GM12878 (cell line): ENCODE data around the gene OR2Y1. TPM values are rescaled to one million over a fixed set of nuclear protein-coding genes. Genes with fewer than 3 reads are reported as not detected.

Experiments used
- ATAC-seq: fragments of 200-7000 bp; cut with Tn5 transposase; 3 replicates; pipeline ENCODE4 v1.9.1; 2020; ENCODE audit warnings: mild to moderate bottlenecking, moderate library complexity
- BruUV-seq: library from RNA; stranded (reverse); fragments of 400-500 nt; replicated peaks from 2 replicates; lab custom pipeline; 2021; lab: Mats Ljungman, UMichigan
- CTCF ChIA-PET: fragments of 300-600 bp; sonication (Branson Sonifier 250); formaldehyde crosslinking; extraction: SDS; loops from one replicate; lab custom pipeline; 2021; ENCODE audit warnings: inconsistent platforms; lab: Yijun Ruan, JAX
- POLR2A ChIA-PET: fragments of 350-600 bp; formaldehyde crosslinking; extraction: SDS; loops from one replicate; lab custom pipeline; 2021; ENCODE audit warnings: inconsistent platforms; lab: Charles Lee
- RAD21 ChIA-PET: fragments of 300-600 bp; sonication (Branson Sonifier 250); formaldehyde crosslinking; loops from one replicate; lab custom pipeline; 2023; ENCODE audit warnings: antibody characterized with exemption; ENCODE audit not compliant: unreplicated experiment; lab: Charles Lee
- SMC1A ChIA-PET: fragments of 300-600 bp; sonication (Branson Sonifier 250); formaldehyde crosslinking; loops from one replicate; lab custom pipeline; 2023; ENCODE audit not compliant: unreplicated experiment, uncharacterized antibody; lab: Charles Lee
- DNase-seq: peaks from one replicate; pipeline ENCODE4 v3.0.0-alpha.2; 2011; ENCODE audit warnings: low read depth, low spot score
- FAIRE-seq: peaks from 3 replicates; lab custom pipeline; 2011; peaks lifted over from hg19 to GRCh38; lab: Jason Lieb, UNC
- H2AFZ ChIP-seq: 2 replicates; pipeline ENCODE4 v1.6.0; 2011; ENCODE audit warnings: low read depth, low read length, control low read depth; ENCODE audit not compliant: control insufficient read depth
- H3K27ac ChIP-seq: 2 replicates; pipeline ENCODE4 v1.5.1; 2011; ENCODE audit warnings: control low read depth; ENCODE audit not compliant: control insufficient read depth, insufficient read depth
- H3K27me3 ChIP-seq, 2 experiments: replicated peaks in 1 of 2; 2 replicates each; pipeline versions ENCODE4 v1.6.0 to v1.6.1; 2011; ENCODE audit warnings: low read length in 1 of 2; ENCODE audit not compliant: control insufficient read depth in 2 of 2, insufficient read depth in 2 of 2
- H3K36me3 ChIP-seq, 2 experiments: 2 replicates each; pipeline ENCODE4 v1.5.1; 2011; ENCODE audit warnings: low read length in 1 of 2; ENCODE audit not compliant: control insufficient read depth in 2 of 2, insufficient read depth in 2 of 2
- H3K4me1 ChIP-seq: 2 replicates; pipeline ENCODE4 v1.6.1; 2011; ENCODE audit warnings: mild to moderate bottlenecking, low read length, moderate library complexity, mixed read lengths; ENCODE audit not compliant: control insufficient read depth, insufficient read depth
- H3K4me2 ChIP-seq: 2 replicates; pipeline ENCODE4 v1.6.0; 2011; ENCODE audit warnings: control low read depth; ENCODE audit not compliant: control insufficient read depth, insufficient read depth
- H3K4me3 ChIP-seq: fragments of 200-600 bp; sonication (generic); 2 replicates; pipeline ENCODE4 v1.5.1; 2016
- H3K79me2 ChIP-seq: 2 replicates; pipeline ENCODE4 v1.6.0; 2011; ENCODE audit warnings: low read length; ENCODE audit not compliant: control insufficient read depth, insufficient read depth
- H3K9ac ChIP-seq: 2 replicates; pipeline ENCODE4 v1.8.0; 2011; ENCODE audit warnings: low read length, control low read depth, mixed read lengths; ENCODE audit not compliant: control insufficient read depth, insufficient read depth
- H3K9me3 ChIP-seq: replicated peaks from 3 replicates; pipeline ENCODE4 v1.5.1; 2011; ENCODE audit warnings: mild to moderate bottlenecking, low read length; ENCODE audit not compliant: control insufficient read depth, insufficient read depth
- H4K20me1 ChIP-seq: 2 replicates; pipeline ENCODE4 v1.6.0; 2011; ENCODE audit not compliant: control insufficient read depth, insufficient read depth
- EGR1 ChIP-seq, 2 experiments: IDR thresholded peaks; 1 replicate in 1 of 2; 2 replicates in 1 of 2; pipeline ENCODE4 v1.6.1; 2011 to 2012; ENCODE audit warnings: low read depth in 2 of 2, low read length in 2 of 2, borderline replicate concordance in 1 of 2, mild to moderate bottlenecking in 1 of 2, moderate library complexity in 1 of 2
- GATAD2B ChIP-seq: fragments of 450-650 bp; conservative IDR thresholded peaks from 2 replicates; pipeline ENCODE4 v1.6.1; 2017; ENCODE audit warnings: low read depth, mild to moderate bottlenecking, moderate library complexity
- JUNB ChIP-seq: IDR thresholded peaks from 2 replicates; pipeline ENCODE4 v1.6.1; 2016; ENCODE audit warnings: antibody characterized with exemption, mild to moderate bottlenecking
- NFXL1 ChIP-seq: fragments of 450-650 bp; IDR thresholded peaks from 2 replicates; pipeline ENCODE4 v1.6.1; 2017; ENCODE audit warnings: antibody characterized with exemption, mild to moderate bottlenecking, borderline replicate concordance
- PML ChIP-seq: IDR thresholded peaks from 2 replicates; pipeline ENCODE4 v1.6.1; 2012; ENCODE audit warnings: low read length, inconsistent platforms
- RAD21 ChIP-seq: IDR thresholded peaks from 2 replicates; pipeline ENCODE4 v1.6.1; 2011; ENCODE audit warnings: mild to moderate bottlenecking, low read depth, low read length, moderate library complexity; ENCODE audit not compliant: insufficient read depth
- SUPT20H ChIP-seq: IDR thresholded peaks from 2 replicates; pipeline ENCODE4 v1.6.1; 2011; ENCODE audit warnings: low read depth, mild to moderate bottlenecking, low read length, moderate library complexity, borderline replicate concordance; ENCODE audit not compliant: control insufficient read depth
- ZNF622 ChIP-seq: fragments of 450-650 bp; IDR thresholded peaks from 2 replicates; pipeline ENCODE4 v1.6.1; 2017; ENCODE audit warnings: mild to moderate bottlenecking, inconsistent platforms
- WGBS: methylation state at CpG from one replicate; pipeline ENCODE4 v1.1.6; 2016; ENCODE audit warnings: low lambda C conversion rate; ENCODE audit not compliant: insufficient replicate concordance, insufficient coverage; ENCODE audit errors: missing lambda C conversion rate; 5-methylcytosine and 5-hydroxymethylcytosine counted together
- in situ Hi-C: fragments of 300-500 bp; cut with MboI; formaldehyde crosslinking; loops from 9 replicates; pipeline ENCODE4 v1.14.3; 2018; ENCODE audit warnings: mixed read lengths
- intact Hi-C: fragments of 100-400 bp; cut with micrococcal nuclease; formaldehyde crosslinking; loops from one replicate; pipeline ENCODE4 v1.14.2; 2022; ENCODE audit not compliant: unreplicated experiment
- polyA plus RNA-seq, 11 experiments: library from polyadenylated mRNA; depleted of rRNA in 4 of 11; unstranded in 6 of 11; stranded (reverse) in 5 of 11; fragments of >200 nt; fragmentation: Nextera tagmentation in 4 of 11; fragmentation: Illumina TruSeq in 1 of 11; extraction: Ambion mirVana in 4 of 11; extraction: Trizol in 1 of 11; gene quantifications; 1 replicate in 1 of 11; 2 replicates in 10 of 11; pipeline versions ENCODE4 v1.2.1 to v1.2.3, GENCODE V29; 2011 to 2016; ENCODE audit warnings: inconsistent platforms in 2 of 11, missing spikeins in 2 of 11, low read depth in 1 of 11
- total RNA-seq, 4 experiments: library from RNA; depleted of rRNA in 3 of 4; stranded (reverse); fragments of >200 nt in 3 of 4; fragmentation: Illumina TruSeq in 1 of 4; extraction: Trizol in 1 of 4; gene quantifications; 2 replicates each; pipeline versions ENCODE4 v1.2.1 to v1.2.3, GENCODE V29; 2013 to 2021
- TF ChIP-seq, protein P1 (sequence below): IDR thresholded peaks from 2 replicates; pipeline ENCODE4 v1.6.1; 2012; ENCODE audit warnings: improper control_type of control experiment, low read depth, low read length; ENCODE audit not compliant: insufficient replicate concordance
- TF ChIP-seq, protein P2 (sequence below): fragments of 450-650 bp; IDR thresholded peaks from 2 replicates; pipeline ENCODE4 v1.6.1; 2017; ENCODE audit warnings: mild to moderate bottlenecking, moderate library complexity
- TF ChIP-seq, protein P3 (sequence below): IDR thresholded peaks from 2 replicates; pipeline ENCODE4 v1.6.1; 2012; ENCODE audit warnings: mild to moderate bottlenecking, low read depth, low read length

OR2Y1 gene
- total and polyA plus RNA-seq, 10 of the 15 experiments (the other 5 are each of a cell fraction or from before 2014, with no cell fraction given) = not detected

DNA sequence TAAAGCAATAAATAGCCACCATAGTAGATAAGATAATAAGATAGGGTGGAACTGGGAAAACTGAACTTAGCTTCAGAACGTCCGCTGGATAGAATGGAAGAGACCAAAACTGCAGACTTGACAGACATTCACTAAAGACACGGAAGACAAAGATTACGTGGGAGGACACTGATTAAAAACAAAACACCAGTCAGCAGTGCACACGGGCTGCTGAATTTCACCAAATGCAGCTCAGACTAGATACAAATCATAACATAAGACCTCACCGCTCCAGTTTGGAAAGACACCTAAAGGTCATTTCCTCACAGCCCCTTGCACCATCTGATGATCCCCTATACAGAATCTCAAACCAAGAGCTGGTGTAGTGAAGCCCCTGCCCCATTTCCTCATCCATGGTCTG lies 2.9 kb upstream of the OR2Y1 start:
- ChIA-PET POLR2A (no interaction called here), CTCF (interaction anchor here (0.6 kb wide), 1 partner anchor 118 kb away, joined by 3 read pairs; the partner anchor contains the start of gene ZFP62), RAD21 (no interaction called here), SMC1A (no interaction called here)
- Histone ChIP-seq H3K36me3 (no peaks in the 10 kb centered on the region), H3K9ac (no peak overlapping the region), H3K27me3 (no peaks in the 10 kb centered on the region; a peak in 1 of 4 replicates), H2AFZ (no peak overlapping the region), H3K4me1 (no peaks in the 10 kb centered on the region), H3K79me2 (no peaks in the 10 kb centered on the region), H3K4me3 (no peak overlapping the region), H3K4me2 (no peak overlapping the region), H4K20me1 (no peaks in the 10 kb centered on the region), H3K27ac (no peak overlapping the region), H3K9me3 (no peaks in the 10 kb centered on the region)
- no peak for ATAC-seq
- no peak for DNase-seq
- no peak for FAIRE-seq
- WGBS = 2% methylated on average over 6 of the region's 6 CpGs
- in situ Hi-C loops (no loop called here), intact Hi-C loops (no loop called here)
- no TSS peak for BruUV-seq
- TF ChIP-seq, protein P1, sequence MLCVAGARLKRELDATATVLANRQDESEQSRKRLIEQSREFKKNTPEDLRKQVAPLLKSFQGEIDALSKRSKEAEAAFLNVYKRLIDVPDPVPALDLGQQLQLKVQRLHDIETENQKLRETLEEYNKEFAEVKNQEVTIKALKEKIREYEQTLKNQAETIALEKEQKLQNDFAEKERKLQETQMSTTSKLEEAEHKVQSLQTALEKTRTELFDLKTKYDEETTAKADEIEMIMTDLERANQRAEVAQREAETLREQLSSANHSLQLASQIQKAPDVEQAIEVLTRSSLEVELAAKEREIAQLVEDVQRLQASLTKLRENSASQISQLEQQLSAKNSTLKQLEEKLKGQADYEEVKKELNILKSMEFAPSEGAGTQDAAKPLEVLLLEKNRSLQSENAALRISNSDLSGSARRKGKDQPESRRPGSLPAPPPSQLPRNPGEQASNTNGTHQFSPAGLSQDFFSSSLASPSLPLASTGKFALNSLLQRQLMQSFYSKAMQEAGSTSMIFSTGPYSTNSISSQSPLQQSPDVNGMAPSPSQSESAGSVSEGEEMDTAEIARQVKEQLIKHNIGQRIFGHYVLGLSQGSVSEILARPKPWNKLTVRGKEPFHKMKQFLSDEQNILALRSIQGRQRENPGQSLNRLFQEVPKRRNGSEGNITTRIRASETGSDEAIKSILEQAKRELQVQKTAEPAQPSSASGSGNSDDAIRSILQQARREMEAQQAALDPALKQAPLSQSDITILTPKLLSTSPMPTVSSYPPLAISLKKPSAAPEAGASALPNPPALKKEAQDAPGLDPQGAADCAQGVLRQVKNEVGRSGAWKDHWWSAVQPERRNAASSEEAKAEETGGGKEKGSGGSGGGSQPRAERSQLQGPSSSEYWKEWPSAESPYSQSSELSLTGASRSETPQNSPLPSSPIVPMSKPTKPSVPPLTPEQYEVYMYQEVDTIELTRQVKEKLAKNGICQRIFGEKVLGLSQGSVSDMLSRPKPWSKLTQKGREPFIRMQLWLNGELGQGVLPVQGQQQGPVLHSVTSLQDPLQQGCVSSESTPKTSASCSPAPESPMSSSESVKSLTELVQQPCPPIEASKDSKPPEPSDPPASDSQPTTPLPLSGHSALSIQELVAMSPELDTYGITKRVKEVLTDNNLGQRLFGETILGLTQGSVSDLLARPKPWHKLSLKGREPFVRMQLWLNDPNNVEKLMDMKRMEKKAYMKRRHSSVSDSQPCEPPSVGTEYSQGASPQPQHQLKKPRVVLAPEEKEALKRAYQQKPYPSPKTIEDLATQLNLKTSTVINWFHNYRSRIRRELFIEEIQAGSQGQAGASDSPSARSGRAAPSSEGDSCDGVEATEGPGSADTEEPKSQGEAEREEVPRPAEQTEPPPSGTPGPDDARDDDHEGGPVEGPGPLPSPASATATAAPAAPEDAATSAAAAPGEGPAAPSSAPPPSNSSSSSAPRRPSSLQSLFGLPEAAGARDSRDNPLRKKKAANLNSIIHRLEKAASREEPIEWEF = no peak
- TF ChIP-seq GATAD2B (no peak), EGR1 (IDR thresholded peaks at IDR 0.05; ENCODE audit: borderline replicate concordance in 1 of 2, low read depth in 2 of 2, low read length in 2 of 2) (no peak), JUNB (no peak), RAD21 (no peak), NFXL1 (no peak), PML (no peak), ZNF622 (no peak), SUPT20H (no peak)
- TF ChIP-seq, protein P2, sequence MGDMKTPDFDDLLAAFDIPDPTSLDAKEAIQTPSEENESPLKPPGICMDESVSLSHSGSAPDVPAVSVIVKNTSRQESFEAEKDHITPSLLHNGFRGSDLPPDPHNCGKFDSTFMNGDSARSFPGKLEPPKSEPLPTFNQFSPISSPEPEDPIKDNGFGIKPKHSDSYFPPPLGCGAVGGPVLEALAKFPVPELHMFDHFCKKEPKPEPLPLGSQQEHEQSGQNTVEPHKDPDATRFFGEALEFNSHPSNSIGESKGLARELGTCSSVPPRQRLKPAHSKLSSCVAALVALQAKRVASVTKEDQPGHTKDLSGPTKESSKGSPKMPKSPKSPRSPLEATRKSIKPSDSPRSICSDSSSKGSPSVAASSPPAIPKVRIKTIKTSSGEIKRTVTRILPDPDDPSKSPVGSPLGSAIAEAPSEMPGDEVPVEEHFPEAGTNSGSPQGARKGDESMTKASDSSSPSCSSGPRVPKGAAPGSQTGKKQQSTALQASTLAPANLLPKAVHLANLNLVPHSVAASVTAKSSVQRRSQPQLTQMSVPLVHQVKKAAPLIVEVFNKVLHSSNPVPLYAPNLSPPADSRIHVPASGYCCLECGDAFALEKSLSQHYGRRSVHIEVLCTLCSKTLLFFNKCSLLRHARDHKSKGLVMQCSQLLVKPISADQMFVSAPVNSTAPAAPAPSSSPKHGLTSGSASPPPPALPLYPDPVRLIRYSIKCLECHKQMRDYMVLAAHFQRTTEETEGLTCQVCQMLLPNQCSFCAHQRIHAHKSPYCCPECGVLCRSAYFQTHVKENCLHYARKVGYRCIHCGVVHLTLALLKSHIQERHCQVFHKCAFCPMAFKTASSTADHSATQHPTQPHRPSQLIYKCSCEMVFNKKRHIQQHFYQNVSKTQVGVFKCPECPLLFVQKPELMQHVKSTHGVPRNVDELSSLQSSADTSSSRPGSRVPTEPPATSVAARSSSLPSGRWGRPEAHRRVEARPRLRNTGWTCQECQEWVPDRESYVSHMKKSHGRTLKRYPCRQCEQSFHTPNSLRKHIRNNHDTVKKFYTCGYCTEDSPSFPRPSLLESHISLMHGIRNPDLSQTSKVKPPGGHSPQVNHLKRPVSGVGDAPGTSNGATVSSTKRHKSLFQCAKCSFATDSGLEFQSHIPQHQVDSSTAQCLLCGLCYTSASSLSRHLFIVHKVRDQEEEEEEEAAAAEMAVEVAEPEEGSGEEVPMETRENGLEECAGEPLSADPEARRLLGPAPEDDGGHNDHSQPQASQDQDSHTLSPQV = no peak
- TF ChIP-seq, protein P3, sequence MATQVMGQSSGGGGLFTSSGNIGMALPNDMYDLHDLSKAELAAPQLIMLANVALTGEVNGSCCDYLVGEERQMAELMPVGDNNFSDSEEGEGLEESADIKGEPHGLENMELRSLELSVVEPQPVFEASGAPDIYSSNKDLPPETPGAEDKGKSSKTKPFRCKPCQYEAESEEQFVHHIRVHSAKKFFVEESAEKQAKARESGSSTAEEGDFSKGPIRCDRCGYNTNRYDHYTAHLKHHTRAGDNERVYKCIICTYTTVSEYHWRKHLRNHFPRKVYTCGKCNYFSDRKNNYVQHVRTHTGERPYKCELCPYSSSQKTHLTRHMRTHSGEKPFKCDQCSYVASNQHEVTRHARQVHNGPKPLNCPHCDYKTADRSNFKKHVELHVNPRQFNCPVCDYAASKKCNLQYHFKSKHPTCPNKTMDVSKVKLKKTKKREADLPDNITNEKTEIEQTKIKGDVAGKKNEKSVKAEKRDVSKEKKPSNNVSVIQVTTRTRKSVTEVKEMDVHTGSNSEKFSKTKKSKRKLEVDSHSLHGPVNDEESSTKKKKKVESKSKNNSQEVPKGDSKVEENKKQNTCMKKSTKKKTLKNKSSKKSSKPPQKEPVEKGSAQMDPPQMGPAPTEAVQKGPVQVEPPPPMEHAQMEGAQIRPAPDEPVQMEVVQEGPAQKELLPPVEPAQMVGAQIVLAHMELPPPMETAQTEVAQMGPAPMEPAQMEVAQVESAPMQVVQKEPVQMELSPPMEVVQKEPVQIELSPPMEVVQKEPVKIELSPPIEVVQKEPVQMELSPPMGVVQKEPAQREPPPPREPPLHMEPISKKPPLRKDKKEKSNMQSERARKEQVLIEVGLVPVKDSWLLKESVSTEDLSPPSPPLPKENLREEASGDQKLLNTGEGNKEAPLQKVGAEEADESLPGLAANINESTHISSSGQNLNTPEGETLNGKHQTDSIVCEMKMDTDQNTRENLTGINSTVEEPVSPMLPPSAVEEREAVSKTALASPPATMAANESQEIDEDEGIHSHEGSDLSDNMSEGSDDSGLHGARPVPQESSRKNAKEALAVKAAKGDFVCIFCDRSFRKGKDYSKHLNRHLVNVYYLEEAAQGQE = no peak
